ENCODE results near the gene SIRPA. TPM values are rescaled to one million over a fixed set of nuclear protein-coding genes. Genes with fewer than 3 reads are reported as not detected.

The SIRPA gene
- total and polyA plus RNA-seq, 2 of the 4 experiments (the other 2 are of a cell fraction), result 9.9 to 40.2 TPM

GRCh38 chr20:1872459-1873097 lies 22.6 kb upstream of the SIRPA start:
- H2BK15ac ChIP-seq (ENCODE audit: low read depth, low read length), result no peak overlapping the region
- H4K20me1 ChIP-seq (ENCODE audit: insufficient read depth, low read length), result no peaks in the 10 kb centered on the region
- 0 out of 2 replicates have a peak overlapping the region, but pooled peaks have one; percentile 4 for H2AK5ac ChIP-seq (ENCODE audit: low read depth, low read length)
- no peak overlapping the region for H3K9ac ChIP-seq (ENCODE audit: low read depth, low read length)
- BruUV-seq (replicated peaks), result no TSS peak
- H2BK20ac ChIP-seq (ENCODE audit: low read depth, low read length), result no peak overlapping the region
- no peak overlapping the region for H3K27ac ChIP-seq (ENCODE audit: insufficient read depth, low read length)
- intact Hi-C loops (cut with micrococcal nuclease), result no loop called here
- H3K14ac ChIP-seq (replicated peaks; ENCODE audit: low read depth, low read length), result no peak overlapping the region
- no peak overlapping the region for H3K23ac ChIP-seq (ENCODE audit: low read depth, low read length)
- H4K5ac ChIP-seq (ENCODE audit: low read depth, low read length), result no peak overlapping the region
- peaks cover 1% of the 10 kb centered on the region; the same call in 1 of the 2 replicates for H3K4me1 ChIP-seq (ENCODE audit: control insufficient read depth, insufficient read depth, low read length)
- no CpG with 5 or more reads among the region's 3 CpGs for WGBS, 2 experiments (ENCODE audit: extremely low coverage in 2 of 2, insufficient read length in 1 of 2)
- no peak overlapping the region for H2BK120ac ChIP-seq (ENCODE audit: low read depth, low read length)
- ATAC-seq (ENCODE audit: low read depth), result no peak
- H3K56ac ChIP-seq (ENCODE audit: extremely low read depth, insufficient read depth, low read length), result no peak overlapping the region
- no peak for DNase-seq
- in situ Hi-C loops (cut with MboI; ENCODE audit: low sequenced_read_pairs), result no loop called here
- dilution Hi-C loops (cut with HindIII; ENCODE audit: low sequenced_read_pairs, unreplicated experiment), result no loop called here
- H3K36me3 ChIP-seq (ENCODE audit: control insufficient read depth, insufficient read depth, low read length), result no peaks in the 10 kb centered on the region
- no peak overlapping the region for H2BK5ac ChIP-seq (ENCODE audit: low read depth, low read length, poor library complexity, severe bottlenecking)
- H3K9me1 ChIP-seq (ENCODE audit: insufficient read depth, low read length), result no peaks in the 10 kb centered on the region
- H3K79me1 ChIP-seq (ENCODE audit: low read depth in 1 of 2, low read length in 2 of 2), result no peaks in the 10 kb centered on the region
- no peak overlapping the region for H3K4me2 ChIP-seq (ENCODE audit: low read depth, low read length)
- ChIA-PET POLR2A (ENCODE audit: unreplicated experiment) (no interaction called here), CTCF (no interaction called here)
- no peak overlapping the region for H2AFZ ChIP-seq (replicated peaks; ENCODE audit: low read length, poor library complexity)
- H3K4ac ChIP-seq (ENCODE audit: low read depth, low read length), result no peak overlapping the region
- TF ChIP-seq CEBPB (IDR thresholded peaks at IDR 0.05; ENCODE audit: low read depth, low read length), result peak; percentile 53
- TF ChIP-seq, protein P1, sequence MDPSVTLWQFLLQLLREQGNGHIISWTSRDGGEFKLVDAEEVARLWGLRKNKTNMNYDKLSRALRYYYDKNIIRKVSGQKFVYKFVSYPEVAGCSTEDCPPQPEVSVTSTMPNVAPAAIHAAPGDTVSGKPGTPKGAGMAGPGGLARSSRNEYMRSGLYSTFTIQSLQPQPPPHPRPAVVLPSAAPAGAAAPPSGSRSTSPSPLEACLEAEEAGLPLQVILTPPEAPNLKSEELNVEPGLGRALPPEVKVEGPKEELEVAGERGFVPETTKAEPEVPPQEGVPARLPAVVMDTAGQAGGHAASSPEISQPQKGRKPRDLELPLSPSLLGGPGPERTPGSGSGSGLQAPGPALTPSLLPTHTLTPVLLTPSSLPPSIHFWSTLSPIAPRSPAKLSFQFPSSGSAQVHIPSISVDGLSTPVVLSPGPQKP (IDR thresholded peaks at IDR 0.05; ENCODE audit: borderline replicate concordance, low read depth, low read length), result no peak
- H4K91ac ChIP-seq (ENCODE audit: insufficient read depth, low read depth, low read length), result no peak overlapping the region
- H3K9me3 ChIP-seq (ENCODE audit: control insufficient read depth, insufficient read depth, low read length), result 0 out of 2 replicates have a peak, but pooled peaks cover 2% of the 10 kb centered on the region
- H4K8ac ChIP-seq (ENCODE audit: low read depth in 2 of 2, low read length in 2 of 2), result no peak overlapping the region
- peaks cover 4% of the 10 kb centered on the region; the same call in 1 of the 2 replicates for H3K27me3 ChIP-seq (ENCODE audit: control insufficient read depth, insufficient read depth, low read length)
- H3K4me3 ChIP-seq (ENCODE audit: insufficient read depth, low read depth, low read length), result no peak overlapping the region
- H2AK9ac ChIP-seq (replicated peaks; ENCODE audit: low read depth, low read length, poor library complexity), result peak overlapping the region; percentile 14
- H3K18ac ChIP-seq (ENCODE audit: low read depth, low read length), result no peak overlapping the region
